ENCODE measurements around the gene OR5H14.

OR5H14 gene

DNA sequence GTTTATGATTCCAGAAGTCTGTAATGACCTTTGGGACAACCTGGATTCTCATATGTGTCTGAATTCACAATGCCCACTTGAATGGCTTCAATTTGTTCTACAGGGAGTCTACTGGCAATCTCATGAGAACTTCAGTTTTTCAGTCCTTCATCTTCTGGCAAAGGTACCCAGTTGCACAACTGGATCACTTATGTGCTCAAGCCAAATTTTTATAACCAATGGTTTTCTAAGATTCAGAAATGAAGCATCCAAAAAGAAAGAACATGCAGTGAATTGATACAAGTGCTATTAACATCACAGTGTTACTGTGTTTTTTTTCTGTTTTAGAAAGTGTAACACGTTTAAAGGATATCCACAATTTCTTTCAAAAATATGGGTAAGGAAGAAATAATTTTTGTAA is at the start of gene OR5H14:
Gene OR5H14, plus strand, starts transcription at position 301 of the 400 bp plus-strand sequence. CDS start 1,907 bp downstream, outside the sequence.
- H3K36me3 Mint-ChIP-seq (ENCODE audit: low read depth), result no peaks in the 10 kb centered on the region

DNA sequence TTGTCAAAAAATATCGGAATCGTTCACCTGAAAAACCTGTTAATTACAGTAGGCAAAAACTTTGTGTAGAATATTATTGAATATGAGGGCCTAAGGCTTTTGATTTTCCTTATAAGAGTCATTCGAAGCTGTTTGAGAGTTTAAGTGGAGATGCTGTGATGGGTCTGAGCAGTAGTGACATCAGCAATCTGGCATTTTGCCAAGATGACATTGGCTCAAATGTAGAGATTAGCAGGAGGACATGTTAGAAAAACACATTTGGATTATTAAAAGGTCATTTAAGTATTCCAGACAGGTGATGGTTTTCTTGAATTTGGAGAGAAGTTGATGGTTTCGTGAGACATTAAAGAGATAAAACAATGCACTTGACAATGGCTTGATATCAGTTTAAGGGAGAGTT is 47.4 kb upstream of the OR5H14 start:
- Mint-ChIP-seq H3K4me1 (no peaks in the 10 kb centered on the region), H3K27me3 (ENCODE audit: low read depth) (no peaks in the 10 kb centered on the region), H3K27ac (no peak overlapping the region), H3K9me3 (no peaks in the 10 kb centered on the region), H3K4me3 (no peak overlapping the region), H3K36me3 (ENCODE audit: low read depth) (no peaks in the 10 kb centered on the region)
- TF ChIP-seq, protein P1, sequence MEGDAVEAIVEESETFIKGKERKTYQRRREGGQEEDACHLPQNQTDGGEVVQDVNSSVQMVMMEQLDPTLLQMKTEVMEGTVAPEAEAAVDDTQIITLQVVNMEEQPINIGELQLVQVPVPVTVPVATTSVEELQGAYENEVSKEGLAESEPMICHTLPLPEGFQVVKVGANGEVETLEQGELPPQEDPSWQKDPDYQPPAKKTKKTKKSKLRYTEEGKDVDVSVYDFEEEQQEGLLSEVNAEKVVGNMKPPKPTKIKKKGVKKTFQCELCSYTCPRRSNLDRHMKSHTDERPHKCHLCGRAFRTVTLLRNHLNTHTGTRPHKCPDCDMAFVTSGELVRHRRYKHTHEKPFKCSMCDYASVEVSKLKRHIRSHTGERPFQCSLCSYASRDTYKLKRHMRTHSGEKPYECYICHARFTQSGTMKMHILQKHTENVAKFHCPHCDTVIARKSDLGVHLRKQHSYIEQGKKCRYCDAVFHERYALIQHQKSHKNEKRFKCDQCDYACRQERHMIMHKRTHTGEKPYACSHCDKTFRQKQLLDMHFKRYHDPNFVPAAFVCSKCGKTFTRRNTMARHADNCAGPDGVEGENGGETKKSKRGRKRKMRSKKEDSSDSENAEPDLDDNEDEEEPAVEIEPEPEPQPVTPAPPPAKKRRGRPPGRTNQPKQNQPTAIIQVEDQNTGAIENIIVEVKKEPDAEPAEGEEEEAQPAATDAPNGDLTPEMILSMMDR (IDR thresholded peaks at IDR 0.05; ENCODE audit: unreplicated experiment in 3 of 3), result no peak

More for the DNA sequence above, at the start of gene OR5H14:
- Mint-ChIP-seq H3K27me3 (ENCODE audit: low read depth) (no peaks in the 10 kb centered on the region), H3K4me3 (no peak within 1 kb of the TSS), H3K9me3 (no peaks in the 10 kb centered on the region), H3K4me1 (no peaks in the 10 kb centered on the region), H3K27ac (no peak within 1 kb of the TSS)
- TF ChIP-seq, protein P1 (IDR thresholded peaks at IDR 0.05; ENCODE audit: unreplicated experiment in 3 of 3), result no peak

- Mint-ChIP-seq H3K4me1 (no peaks in the 10 kb centered on the region), H3K4me3 (no peak overlapping the region), H3K27me3 (ENCODE audit: low read depth) (no peaks in the 10 kb centered on the region), H3K9me3 (no peaks in the 10 kb centered on the region), H3K27ac (no peak overlapping the region), H3K36me3 (ENCODE audit: low read depth) (no peaks in the 10 kb centered on the region)
- TF ChIP-seq, protein P1 (IDR thresholded peaks at IDR 0.05; ENCODE audit: unreplicated experiment in 3 of 3), result no peak
Measured at GRCh38 chr3:98108162-98108561, 39.1 kb upstream of the OR5H14 start.

DNA sequence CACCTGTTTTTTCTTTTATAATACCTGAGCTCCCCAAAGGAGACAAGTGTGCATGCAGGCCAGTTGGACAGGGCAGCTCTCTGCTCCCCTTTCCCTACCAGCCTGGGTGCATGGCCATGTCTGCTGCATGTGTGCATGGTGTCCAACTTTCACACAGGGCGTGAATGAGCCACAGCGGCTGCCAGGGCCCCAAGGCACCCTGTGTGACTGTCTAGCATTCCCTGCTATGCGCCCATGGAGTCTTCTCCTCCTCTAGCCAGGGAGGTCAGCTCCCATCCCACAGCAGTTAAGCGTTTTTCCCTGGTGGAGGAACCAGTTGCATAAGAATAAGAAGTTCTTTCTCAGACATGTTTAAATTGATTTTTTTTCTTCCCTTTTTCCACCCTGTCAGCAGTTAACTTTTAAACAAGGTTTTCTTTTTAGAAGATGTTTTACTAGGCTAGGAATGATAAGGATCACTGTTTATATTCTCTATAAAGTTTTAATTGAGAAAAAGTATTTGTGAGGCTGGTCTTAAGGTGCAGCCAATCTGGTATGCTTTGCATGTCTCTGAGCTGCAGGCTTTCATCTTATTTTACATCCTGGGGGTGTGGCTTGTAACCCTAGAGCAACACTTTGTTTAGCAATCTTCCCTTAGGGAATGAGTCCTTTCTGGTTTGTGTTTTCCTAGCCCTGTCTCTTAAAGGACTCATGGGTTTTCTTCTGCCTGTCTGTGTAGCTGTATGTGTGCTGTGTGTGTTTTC is 37.3 kb upstream of the OR5H14 start:
- peaks cover 3% of the 10 kb centered on the region for H3K9me3 Mint-ChIP-seq
- TF ChIP-seq, protein P1 (IDR thresholded peaks at IDR 0.05; ENCODE audit: unreplicated experiment in 3 of 3), result no peak

DNA sequence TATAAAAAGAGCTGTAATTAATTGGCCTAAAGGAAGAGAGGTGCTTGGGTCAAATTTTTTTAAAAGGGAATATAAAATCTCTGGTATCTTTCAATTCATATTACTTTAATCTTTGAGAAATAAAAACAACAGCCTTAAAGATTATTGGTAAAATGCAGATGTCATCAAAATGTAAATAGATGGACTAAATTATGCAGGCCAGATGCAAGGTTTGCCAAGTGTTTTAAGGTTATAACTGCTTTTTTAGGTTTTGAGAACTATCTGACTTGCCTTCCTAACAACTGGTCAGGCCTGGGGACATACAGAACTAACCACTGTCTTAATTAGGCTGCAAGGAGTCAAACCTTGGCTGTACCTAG is 36.8 kb upstream of the OR5H14 start:
- Mint-ChIP-seq H3K4me1 (no peaks in the 10 kb centered on the region), H3K4me3 (no peak overlapping the region), H3K9me3 (peaks cover 3% of the 10 kb centered on the region), H3K27ac (peak overlapping the region in 1 of 3 experiments; percentile 24), H3K27me3 (ENCODE audit: low read depth) (no peaks in the 10 kb centered on the region), H3K36me3 (ENCODE audit: low read depth) (no peaks in the 10 kb centered on the region)
- TF ChIP-seq, protein P1 (IDR thresholded peaks at IDR 0.05; ENCODE audit: unreplicated experiment in 3 of 3), result no peak

More for the DNA sequence above, 37.3 kb upstream of the OR5H14 start:
- peak overlapping the region in 1 of 3 experiments; percentile 24 for H3K27ac Mint-ChIP-seq
- no peak overlapping the region for H3K4me3 Mint-ChIP-seq
- H3K4me1 Mint-ChIP-seq, result no peaks in the 10 kb centered on the region
- no peaks in the 10 kb centered on the region for H3K27me3 Mint-ChIP-seq (ENCODE audit: low read depth)
- H3K36me3 Mint-ChIP-seq (ENCODE audit: low read depth), result no peaks in the 10 kb centered on the region

DNA sequence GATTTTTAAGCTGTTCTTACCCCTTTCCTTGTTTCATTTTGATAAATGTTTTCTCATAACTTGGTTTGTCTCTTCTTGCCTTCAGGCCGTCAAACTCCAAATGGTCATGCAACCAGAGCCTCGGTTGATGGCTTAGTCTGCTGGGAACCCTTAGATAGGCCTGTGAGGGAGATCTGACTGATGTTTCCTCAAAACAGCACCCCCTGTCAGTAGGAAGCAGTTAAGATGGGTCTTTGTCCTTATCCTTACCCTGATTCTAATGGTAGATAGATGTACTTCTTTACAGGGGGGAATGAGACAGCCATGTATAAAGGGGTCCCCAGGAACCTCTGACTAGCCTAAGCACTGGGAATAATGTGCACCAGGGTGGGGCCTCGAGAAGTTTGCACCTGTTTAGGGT is 33.0 kb upstream of the OR5H14 start:
- no peaks in the 10 kb centered on the region for H3K4me1 Mint-ChIP-seq

More for the DNA sequence above, 33.0 kb upstream of the OR5H14 start:
- Mint-ChIP-seq H3K27me3 (ENCODE audit: low read depth) (no peaks in the 10 kb centered on the region), H3K4me3 (no peak overlapping the region), H3K36me3 (ENCODE audit: low read depth) (no peaks in the 10 kb centered on the region), H3K27ac (no peak overlapping the region), H3K9me3 (peaks cover 3% of the 10 kb centered on the region)
- TF ChIP-seq, protein P1 (IDR thresholded peaks at IDR 0.05; ENCODE audit: unreplicated experiment in 3 of 3), result no peak

Measured in nephron (organoid).